Measurements from ENCODE around the gene HOXB5. TPM values are rescaled to one million over a fixed set of nuclear protein-coding genes. Genes with fewer than 3 reads are reported as not detected.

The HOXB5 gene
- total RNA-seq, 1 experiment from 2014 or later = not detected

DNA sequence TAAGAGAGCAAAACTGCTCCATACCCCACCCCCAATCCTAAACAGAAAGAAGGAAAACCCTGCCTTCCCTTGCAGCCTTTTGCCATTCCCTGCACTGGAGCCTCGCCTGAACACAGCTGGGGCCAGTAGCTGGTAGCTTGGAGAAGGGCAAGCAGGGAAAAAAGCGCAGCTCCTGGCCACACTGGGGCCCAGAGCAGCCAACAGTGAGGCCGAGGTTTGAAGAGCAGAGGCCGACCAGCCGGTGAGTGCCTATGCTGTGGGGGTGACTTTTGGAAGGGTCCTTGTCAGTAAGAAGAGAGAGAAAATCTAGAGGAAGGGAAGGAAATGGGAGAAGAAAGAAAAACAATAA lies 35.8 kb upstream of the HOXB5 start:
- no peak overlapping the region for H3K4ac ChIP-seq (ENCODE audit: low read depth, low read length)
- no peaks in the 10 kb centered on the region; the same call in none of the 2 replicates for H3K4me1 ChIP-seq (ENCODE audit: insufficient read depth, low read length)
- peaks cover 5% of the 10 kb centered on the region for H3K23me2 ChIP-seq (ENCODE audit: insufficient read length, low read depth, low read length, poor library complexity, severe bottlenecking)
- no peak overlapping the region for H2AK5ac ChIP-seq (ENCODE audit: insufficient read length, low read length)
- no peak overlapping the region for H3K18ac ChIP-seq (ENCODE audit: insufficient read length, low read depth, low read length)
- peaks cover 0 to 1% (median 0%) of the 10 kb centered on the region in 3 experiments; a peak in 2 of 7 replicates for H3K36me3 Mint-ChIP-seq (ENCODE audit: insufficient read depth in 1 of 3, low read depth in 3 of 3)
- no peaks in the 10 kb centered on the region for H3K79me1 ChIP-seq (ENCODE audit: insufficient read depth, low read depth, low read length, poor library complexity, severe bottlenecking)
- no peak overlapping the region for H3K9ac ChIP-seq (ENCODE audit: extremely low read depth, insufficient read length, low read length)
- no peak overlapping the region for H3K23ac ChIP-seq (ENCODE audit: insufficient read length, low read depth, low read length)
- DNase-seq = no peak
- no peak overlapping the region for H3K14ac ChIP-seq (ENCODE audit: insufficient read depth, low read length)
- no peak overlapping the region for H2BK20ac ChIP-seq (ENCODE audit: low read depth, low read length, poor library complexity, severe bottlenecking)
- WGBS (ENCODE audit: extremely low coverage, insufficient read length, low lambda C conversion rate) = no CpG with 5 or more reads among the region's 5 CpGs
- peaks cover 100% of the 10 kb centered on the region for H3K27me3 Mint-ChIP-seq (ENCODE audit: low read depth)
- H2AFZ ChIP-seq (ENCODE audit: low read length) = no peak overlapping the region
- peaks cover 4 to 15% of the 10 kb centered on the region in 2 experiments for H3K9me3 Mint-ChIP-seq
- no peaks in the 10 kb centered on the region for H3K79me2 ChIP-seq (ENCODE audit: insufficient read depth, low read length)
- no peak overlapping the region for H3K4me3 Mint-ChIP-seq
- no peaks in the 10 kb centered on the region for H4K20me1 ChIP-seq (ENCODE audit: control insufficient read depth, insufficient read depth, insufficient read length)
- no peak overlapping the region for H3K27ac ChIP-seq (ENCODE audit: insufficient read length, low read depth, low read length)
- H3K4me1 Mint-ChIP-seq = peaks cover 7 to 13% of the 10 kb centered on the region in 2 experiments
- no peak overlapping the region for H3K56ac ChIP-seq (ENCODE audit: insufficient read length, low read depth, low read length)
- no peaks in the 10 kb centered on the region for H3K9me3 ChIP-seq (ENCODE audit: control insufficient read depth, low read depth, low read length)
- no peak overlapping the region for H3T11ph ChIP-seq (ENCODE audit: low read length)
- no peak overlapping the region for H3K4me2 ChIP-seq (ENCODE audit: insufficient read depth, insufficient read length, low read length)
- no peak overlapping the region for H2BK5ac ChIP-seq (ENCODE audit: insufficient read length, low read length)
- H2BK12ac ChIP-seq (ENCODE audit: insufficient read length, low read depth, low read length) = no peak overlapping the region
- H2BK15ac ChIP-seq (ENCODE audit: low read depth, low read length) = no peak overlapping the region
- no peak overlapping the region for H4K5ac ChIP-seq (ENCODE audit: insufficient read length, low read depth, low read length)
- no peak overlapping the region for H3K27ac Mint-ChIP-seq
- no peak overlapping the region for H4K8ac ChIP-seq (replicated peaks; ENCODE audit: insufficient read length, low read depth, low read length)
- peaks cover 98% of the 10 kb centered on the region for H3K27me3 ChIP-seq (ENCODE audit: insufficient read depth, low read length)
- TF ChIP-seq, protein P1, sequence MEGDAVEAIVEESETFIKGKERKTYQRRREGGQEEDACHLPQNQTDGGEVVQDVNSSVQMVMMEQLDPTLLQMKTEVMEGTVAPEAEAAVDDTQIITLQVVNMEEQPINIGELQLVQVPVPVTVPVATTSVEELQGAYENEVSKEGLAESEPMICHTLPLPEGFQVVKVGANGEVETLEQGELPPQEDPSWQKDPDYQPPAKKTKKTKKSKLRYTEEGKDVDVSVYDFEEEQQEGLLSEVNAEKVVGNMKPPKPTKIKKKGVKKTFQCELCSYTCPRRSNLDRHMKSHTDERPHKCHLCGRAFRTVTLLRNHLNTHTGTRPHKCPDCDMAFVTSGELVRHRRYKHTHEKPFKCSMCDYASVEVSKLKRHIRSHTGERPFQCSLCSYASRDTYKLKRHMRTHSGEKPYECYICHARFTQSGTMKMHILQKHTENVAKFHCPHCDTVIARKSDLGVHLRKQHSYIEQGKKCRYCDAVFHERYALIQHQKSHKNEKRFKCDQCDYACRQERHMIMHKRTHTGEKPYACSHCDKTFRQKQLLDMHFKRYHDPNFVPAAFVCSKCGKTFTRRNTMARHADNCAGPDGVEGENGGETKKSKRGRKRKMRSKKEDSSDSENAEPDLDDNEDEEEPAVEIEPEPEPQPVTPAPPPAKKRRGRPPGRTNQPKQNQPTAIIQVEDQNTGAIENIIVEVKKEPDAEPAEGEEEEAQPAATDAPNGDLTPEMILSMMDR (conservative IDR thresholded peaks at IDR 0.05) = no peak
- H4K91ac ChIP-seq (ENCODE audit: insufficient read length, low read depth, low read length) = no peak overlapping the region
- no peak overlapping the region for H2BK120ac ChIP-seq (ENCODE audit: low read depth, low read length, poor library complexity, severe bottlenecking)
